DND-41 (cell line): ENCODE results near the gene RAD23A.

Experiments
- CTCF ChIP-seq: IDR thresholded peaks from 2 replicates; pipeline ENCODE4 v1.5.1; 2012; ENCODE audit warnings: borderline replicate concordance, low read length, moderate library complexity, mild to moderate bottlenecking; ENCODE audit not compliant: poor library complexity, severe bottlenecking; ENCODE audit errors: extremely low read depth
- EZH2 ChIP-seq: IDR thresholded peaks from 3 replicates; pipeline ENCODE4 v1.6.1; 2012; ENCODE audit warnings: borderline replicate concordance, low read depth, mild to moderate bottlenecking, moderate library complexity, low read length, inconsistent platforms; ENCODE audit not compliant: severe bottlenecking

- TF ChIP-seq CTCF: no peak
- TF ChIP-seq EZH2: no peak
Measured at GRCh38 chr19:12996406-12997094, 50.9 kb downstream of the RAD23A start.
